ENCODE measurements around the gene HMCN2. TPM values are rescaled to one million over a fixed set of nuclear protein-coding genes. Genes with fewer than 3 reads are reported as not detected.

HMCN2 gene
- polyA plus RNA-seq, 2 of the 4 experiments (the other 2 are of a cell fraction), result 0.01 TPM; not detected in 1

GRCh38 chr9:130244548-130245165 is 20.9 kb upstream of the HMCN2 start (continued):
- TF ChIP-seq BCL3 (IDR thresholded peaks at IDR 0.05) (no peak), FOXS1 (CRISPR knock-in tag; IDR thresholded peaks at IDR 0.05) (no peak)

- WGBS (ENCODE audit: missing lambda C conversion rate), result 85% methylated on average over 9 of the region's 11 CpGs
- Histone ChIP-seq H3K27ac (no peak overlapping the region), H3K4me1 (peaks cover 11% of the 10 kb centered on the region), H3K4me2 (no peak overlapping the region), H3K4me3 (no peak overlapping the region), H3K9me3 (no peaks in the 10 kb centered on the region)
- ATAC-seq (no peak), DNase-seq (ENCODE audit: low read depth in 1 of 2, low spot score in 1 of 2) (no peak), FAIRE-seq (no peak)
- CTCF ChIA-PET, result interaction anchor here (0.6 to 11.4 kb wide), 9 partner anchors 10 to 952 kb away, joined by 3 to 191 read pairs (median 4); no protein-coding TSS in a partner anchor
- TF ChIP-seq E2F6 (IDR thresholded peaks at IDR 0.05; ENCODE audit: borderline replicate concordance, low read depth), result no peak
- no peak for TF ChIP-seq CBX8 (IDR thresholded peaks at IDR 0.05)
- no peak for TF ChIP-seq PBX3 (IDR thresholded peaks at IDR 0.05)
- TF ChIP-seq HOXB5 (CRISPR knock-in tag; IDR thresholded peaks at IDR 0.05), result no peak
- no peak for TF ChIP-seq MAZ (IDR thresholded peaks at IDR 0.05; ENCODE audit: borderline replicate concordance, low read depth, low read length)
- no peak for TF ChIP-seq ZNF302 (CRISPR knock-in tag; IDR thresholded peaks at IDR 0.05)
- no peak for TF ChIP-seq FOXS1 (CRISPR knock-in tag; IDR thresholded peaks at IDR 0.05)
- no peak for TF ChIP-seq BHLHE40 (IDR thresholded peaks at IDR 0.05; ENCODE audit: low read depth, low read length)
- no peak for TF ChIP-seq ATOH8 (CRISPR knock-in tag; IDR thresholded peaks at IDR 0.05; ENCODE audit: low read depth)
- POLR2A ChIA-PET, result interaction anchor here (0.6 kb wide), 1 partner anchor 399 kb away, joined by 3 read pairs; no protein-coding TSS in a partner anchor
These were observed 20.1 kb upstream of the HMCN2 start for GRCh38 chr9:130245474-130245873.

- CTCF ChIA-PET, result interaction anchor here (1.2 to 11.4 kb wide), 4 partner anchors 10 to 361 kb away, joined by 3 to 191 read pairs (median 10); no protein-coding TSS in a partner anchor
- no peak for TF ChIP-seq CTCF (IDR thresholded peaks at IDR 0.05)
- TF ChIP-seq TFCP2L1 (CRISPR knock-in tag; IDR thresholded peaks at IDR 0.05), result no peak
- no peak for TF ChIP-seq ZC3H11A (IDR thresholded peaks at IDR 0.05)
- TF ChIP-seq CBX2 (IDR thresholded peaks at IDR 0.05; ENCODE audit: borderline replicate concordance, low read depth), result no peak
- TF ChIP-seq BCL3 (IDR thresholded peaks at IDR 0.05), result no peak
- no peak for TF ChIP-seq ZFP36 (IDR thresholded peaks at IDR 0.05; ENCODE audit: borderline replicate concordance, partially characterized antibody)
- TF ChIP-seq CHD2 (IDR thresholded peaks at IDR 0.05; ENCODE audit: low read length, partially characterized antibody), result no peak
- TF ChIP-seq ZSCAN20 (CRISPR knock-in tag; IDR thresholded peaks at IDR 0.05), result no peak
- TF ChIP-seq POLR2AphosphoS2 (conservative IDR thresholded peaks at IDR 0.05; ENCODE audit: low read length), result no peak
- no peak for TF ChIP-seq MAX (IDR thresholded peaks at IDR 0.05)
- TF ChIP-seq MAZ (IDR thresholded peaks at IDR 0.05; ENCODE audit: borderline replicate concordance, low read depth, low read length), result no peak
- TF ChIP-seq NFE2L2 (conservative IDR thresholded peaks at IDR 0.05; ENCODE audit: low read length), result no peak
- TF ChIP-seq REST (IDR thresholded peaks at IDR 0.05), result no peak
These were observed 19.4 kb upstream of the HMCN2 start for GRCh38 chr9:130246126-130246525.

More at GRCh38 chr9:130246126-130246525, 19.4 kb upstream of the HMCN2 start:
- no peak overlapping the region for H3K27ac ChIP-seq
- WGBS (ENCODE audit: missing lambda C conversion rate), result 78% methylated on average over 3 of the region's 3 CpGs
- no peaks in the 10 kb centered on the region for H3K9me3 ChIP-seq
- no peak overlapping the region for H3K4me2 ChIP-seq
- no peak overlapping the region for H3K4me3 ChIP-seq
- ATAC-seq (no peak), FAIRE-seq (no peak), DNase-seq (ENCODE audit: low read depth in 1 of 2, low spot score in 1 of 2) (no peak)
- POLR2A ChIA-PET, result no interaction called here
- H3K4me1 ChIP-seq, result peaks cover 6% of the 10 kb centered on the region; the same call in 1 of the 3 replicates
